DOHH2 (cell line): Measurements from ENCODE around the gene SLC6A2.

Experiments used
- H3F3A ChIP-seq: fragments of 200-600 bp; sonication (generic), shearing (Covaris generic); 2 replicates; pipeline ENCODE4 v1.6.0; 2016; ENCODE audit warnings: antibody characterized with exemption, mild to moderate bottlenecking; ENCODE audit not compliant: control insufficient read depth, insufficient read depth
- H3K27ac ChIP-seq: fragments of 200-600 bp; sonication (generic); 2 replicates; pipeline ENCODE4 v1.5.1; 2014; ENCODE audit warnings: low read depth, mild to moderate bottlenecking, low read length, moderate library complexity
- H3K27me3 ChIP-seq: fragments of 200-600 bp; sonication (generic); 2 replicates; pipeline ENCODE4 v1.6.1; 2014; ENCODE audit warnings: mild to moderate bottlenecking, low read length, mixed read lengths; ENCODE audit not compliant: control insufficient read depth
- H3K36me3 ChIP-seq: fragments of 200-600 bp; sonication (generic); 2 replicates; pipeline ENCODE4 v1.6.1; 2014; ENCODE audit warnings: mild to moderate bottlenecking, low read length, moderate library complexity, mixed read lengths; ENCODE audit not compliant: control insufficient read depth
- H3K4me1 ChIP-seq: fragments of 200-600 bp; sonication (generic); 2 replicates; pipeline ENCODE4 v1.6.1; 2014; ENCODE audit warnings: mild to moderate bottlenecking, low read length, mixed read lengths; ENCODE audit not compliant: control insufficient read depth
- H3K4me2 ChIP-seq: fragments of 200-600 bp; sonication (generic); 2 replicates; pipeline ENCODE4 v1.6.0; 2014; ENCODE audit warnings: mild to moderate bottlenecking, low read length, moderate library complexity
- H3K4me3 ChIP-seq: fragments of 200-600 bp; sonication (generic); 2 replicates; pipeline ENCODE4 v1.5.1; 2014; ENCODE audit warnings: mild to moderate bottlenecking, low read length, mixed read lengths
- H3K79me2 ChIP-seq: fragments of 200-600 bp; sonication (generic); 2 replicates; pipeline ENCODE4 v1.6.1; 2014; ENCODE audit warnings: mild to moderate bottlenecking, low read length, mixed read lengths; ENCODE audit not compliant: control insufficient read depth
- H3K9me2 ChIP-seq: fragments of 200-600 bp; sonication (generic); replicated peaks from 2 replicates; pipeline ENCODE4 v1.6.1; 2014; ENCODE audit warnings: mild to moderate bottlenecking, low read length, mixed read lengths; ENCODE audit not compliant: control insufficient read depth
- H3K9me3 ChIP-seq: fragments of 200-600 bp; sonication (generic); 2 replicates; pipeline ENCODE4 v1.6.1; 2014; ENCODE audit warnings: antibody characterized with exemption, low read length, mixed read lengths; ENCODE audit not compliant: control insufficient read depth, insufficient read depth
- H4K20me1 ChIP-seq: fragments of 200-600 bp; sonication (generic); 2 replicates; pipeline ENCODE4 v1.6.0; 2014; ENCODE audit warnings: low read depth, mild to moderate bottlenecking, antibody characterized with exemption, low read length, moderate library complexity; ENCODE audit not compliant: control insufficient read depth, insufficient read depth
- EZH2phosphoT487 ChIP-seq: fragments of 200-600 bp; sonication (generic); IDR thresholded peaks from 2 replicates; pipeline ENCODE4 v1.6.1; 2017; ENCODE audit warnings: borderline replicate concordance, mild to moderate bottlenecking, antibody characterized with exemption, low read length, moderate library complexity, mixed read lengths
- TF ChIP-seq, protein P1 (sequence below): fragments of 200-600 bp; sonication (generic); IDR thresholded peaks from one replicate; pipeline ENCODE4 v1.5.1; 2014; ENCODE audit warnings: antibody characterized with exemption, mild to moderate bottlenecking, low read depth, low read length; ENCODE audit not compliant: poor library complexity, severe bottlenecking

Gene SLC6A2

DNA sequence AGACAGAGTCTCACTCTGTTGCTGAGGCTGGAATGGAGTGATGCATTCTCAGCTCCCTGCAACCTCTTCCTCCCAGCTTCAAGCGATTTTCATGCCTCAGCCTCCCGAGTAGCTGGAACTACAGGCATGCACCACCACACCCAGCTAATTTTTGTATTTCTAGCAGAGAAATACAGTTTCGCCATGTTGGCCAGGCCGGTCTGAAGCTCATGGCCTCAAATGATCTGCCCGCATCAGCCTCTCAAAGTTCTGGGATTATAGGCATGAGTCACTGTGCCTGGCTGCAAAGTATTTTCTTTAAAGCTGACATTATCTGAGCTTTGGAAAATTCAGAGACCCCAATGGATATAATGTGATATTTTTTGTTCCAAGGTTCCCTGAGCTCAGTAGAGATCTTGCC is 31.1 kb upstream of the SLC6A2 start:
- TF ChIP-seq, protein P1, sequence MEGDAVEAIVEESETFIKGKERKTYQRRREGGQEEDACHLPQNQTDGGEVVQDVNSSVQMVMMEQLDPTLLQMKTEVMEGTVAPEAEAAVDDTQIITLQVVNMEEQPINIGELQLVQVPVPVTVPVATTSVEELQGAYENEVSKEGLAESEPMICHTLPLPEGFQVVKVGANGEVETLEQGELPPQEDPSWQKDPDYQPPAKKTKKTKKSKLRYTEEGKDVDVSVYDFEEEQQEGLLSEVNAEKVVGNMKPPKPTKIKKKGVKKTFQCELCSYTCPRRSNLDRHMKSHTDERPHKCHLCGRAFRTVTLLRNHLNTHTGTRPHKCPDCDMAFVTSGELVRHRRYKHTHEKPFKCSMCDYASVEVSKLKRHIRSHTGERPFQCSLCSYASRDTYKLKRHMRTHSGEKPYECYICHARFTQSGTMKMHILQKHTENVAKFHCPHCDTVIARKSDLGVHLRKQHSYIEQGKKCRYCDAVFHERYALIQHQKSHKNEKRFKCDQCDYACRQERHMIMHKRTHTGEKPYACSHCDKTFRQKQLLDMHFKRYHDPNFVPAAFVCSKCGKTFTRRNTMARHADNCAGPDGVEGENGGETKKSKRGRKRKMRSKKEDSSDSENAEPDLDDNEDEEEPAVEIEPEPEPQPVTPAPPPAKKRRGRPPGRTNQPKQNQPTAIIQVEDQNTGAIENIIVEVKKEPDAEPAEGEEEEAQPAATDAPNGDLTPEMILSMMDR = no peak
- TF ChIP-seq EZH2phosphoT487 = no peak
- Histone ChIP-seq H3K9me2 (no peaks in the 10 kb centered on the region), H3K36me3 (no peaks in the 10 kb centered on the region), H3F3A (no peaks in the 10 kb centered on the region), H3K4me3 (no peak overlapping the region), H3K27ac (no peak overlapping the region), H3K4me2 (no peak overlapping the region), H3K9me3 (no peaks in the 10 kb centered on the region), H3K4me1 (no peaks in the 10 kb centered on the region), H3K79me2 (no peaks in the 10 kb centered on the region), H3K27me3 (no peaks in the 10 kb centered on the region), H4K20me1 (no peaks in the 10 kb centered on the region)

DNA sequence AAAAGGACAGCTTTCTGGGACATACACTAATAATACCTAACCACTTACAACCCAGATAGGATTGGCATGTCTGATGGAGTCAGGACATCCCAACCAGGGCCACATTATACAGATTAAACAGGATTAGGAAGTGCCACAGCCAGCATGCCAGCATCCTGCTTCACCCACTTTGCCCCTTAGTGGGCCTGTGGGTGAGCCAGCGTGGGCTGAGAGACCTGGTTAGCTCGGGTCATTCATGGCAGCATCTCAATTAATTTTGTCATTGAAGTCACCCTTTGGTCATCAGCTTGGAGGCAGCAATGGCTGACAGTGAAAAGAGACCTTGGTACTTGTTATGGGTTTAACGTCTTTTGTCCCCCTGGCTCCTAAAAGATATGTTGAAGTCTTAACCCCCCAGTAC is 29.9 kb upstream of the SLC6A2 start:
- Histone ChIP-seq H3K4me3 (no peak overlapping the region), H3K36me3 (no peaks in the 10 kb centered on the region), H3K79me2 (no peaks in the 10 kb centered on the region), H3K4me2 (no peak overlapping the region), H3K9me2 (no peaks in the 10 kb centered on the region), H3K4me1 (no peaks in the 10 kb centered on the region), H3K27ac (no peak overlapping the region), H3K27me3 (no peaks in the 10 kb centered on the region), H4K20me1 (no peaks in the 10 kb centered on the region), H3F3A (no peaks in the 10 kb centered on the region), H3K9me3 (no peaks in the 10 kb centered on the region)
- TF ChIP-seq EZH2phosphoT487 = no peak
- TF ChIP-seq, protein P1 = no peak

DNA sequence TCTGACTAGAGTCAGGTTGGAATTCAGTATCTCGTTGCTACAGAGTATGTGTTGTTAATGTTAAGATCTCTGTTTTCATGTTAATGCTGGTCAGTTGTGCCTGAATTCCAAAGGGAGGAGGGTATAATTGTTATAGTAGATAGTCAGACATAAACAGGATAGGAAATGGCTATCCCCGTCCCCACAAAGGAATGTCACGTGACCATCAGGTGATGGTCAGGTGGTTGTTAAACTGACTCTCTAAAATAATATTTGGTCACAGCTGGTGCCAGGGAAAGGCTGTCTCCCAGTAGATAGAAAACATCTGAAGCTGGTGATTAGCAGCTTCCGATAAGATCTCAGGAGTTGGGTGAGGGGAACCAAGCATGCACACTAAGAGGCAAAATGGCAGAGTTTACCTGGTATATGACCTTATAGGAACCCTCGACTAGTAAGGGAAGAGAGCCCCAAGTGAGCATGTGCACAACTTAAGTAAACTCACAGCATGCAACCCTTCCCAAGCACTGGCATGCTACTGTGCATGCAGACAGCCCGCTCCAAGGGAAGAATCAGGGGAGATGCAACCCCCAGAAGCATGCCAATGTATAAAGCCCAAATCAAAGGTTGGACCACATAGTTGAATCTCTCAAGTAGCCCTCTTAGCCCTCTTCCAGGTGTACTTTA is 27.4 kb upstream of the SLC6A2 start:
- Histone ChIP-seq H3K9me3 (no peaks in the 10 kb centered on the region), H4K20me1 (no peaks in the 10 kb centered on the region), H3K4me3 (no peak overlapping the region), H3K36me3 (no peaks in the 10 kb centered on the region), H3K4me2 (no peak overlapping the region), H3K27me3 (no peaks in the 10 kb centered on the region), H3F3A (no peaks in the 10 kb centered on the region), H3K4me1 (no peaks in the 10 kb centered on the region), H3K27ac (no peak overlapping the region), H3K79me2 (no peaks in the 10 kb centered on the region), H3K9me2 (no peaks in the 10 kb centered on the region)
- TF ChIP-seq EZH2phosphoT487 = no peak
- TF ChIP-seq, protein P1 = no peak

DNA sequence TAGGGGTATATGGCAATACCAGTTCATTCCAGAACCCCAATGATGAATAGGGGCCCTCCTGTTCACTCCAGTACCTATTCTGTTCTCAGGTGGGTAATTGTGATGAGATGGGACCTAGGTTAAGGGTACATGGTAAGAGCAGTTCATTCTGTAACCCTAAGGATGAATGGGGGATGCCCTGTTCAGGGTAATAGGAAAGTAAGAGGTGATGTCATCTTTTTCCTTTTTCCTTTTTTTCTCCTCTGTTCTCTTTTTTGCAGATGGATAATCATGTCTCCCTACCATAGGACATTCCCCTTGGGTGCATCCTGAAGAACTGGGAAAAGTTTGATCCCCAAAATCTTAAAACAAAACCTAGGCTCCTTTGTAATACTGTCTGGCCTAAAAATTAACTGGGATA is 25.0 kb upstream of the SLC6A2 start:
- Histone ChIP-seq H3K36me3 (no peaks in the 10 kb centered on the region), H3F3A (no peaks in the 10 kb centered on the region), H3K27me3 (no peaks in the 10 kb centered on the region), H3K27ac (no peak overlapping the region), H3K4me3 (no peak overlapping the region), H3K4me1 (no peaks in the 10 kb centered on the region), H3K9me2 (no peaks in the 10 kb centered on the region), H3K9me3 (no peaks in the 10 kb centered on the region), H3K4me2 (no peak overlapping the region), H3K79me2 (no peaks in the 10 kb centered on the region), H4K20me1 (no peaks in the 10 kb centered on the region)
- no peak for TF ChIP-seq EZH2phosphoT487
- TF ChIP-seq, protein P1 = no peak
